NB4 (cell line): ENCODE data around the gene MEPCE.

Experiments used
- DNase-seq: peaks from one replicate; pipeline ENCODE4 v3.0.0; 2010; ENCODE audit warnings: low read depth
- H3K4me3 ChIP-seq: one replicate; pipeline ENCODE4 v1.5.1; 2011; ENCODE audit warnings: mild to moderate bottlenecking, low read depth, low read length, moderate library complexity
- MYC ChIP-seq: IDR thresholded peaks from 2 replicates; pipeline ENCODE4 v1.6.1; 2011; ENCODE audit warnings: low read depth, low read length
- POLR2A ChIP-seq: IDR thresholded peaks from 2 replicates; pipeline ENCODE4 v1.6.1; 2011; ENCODE audit warnings: mild to moderate bottlenecking; ENCODE audit not compliant: insufficient read length; ENCODE audit errors: extremely low read depth
- TF ChIP-seq, protein P1 (sequence below): IDR thresholded peaks from one replicate; pipeline ENCODE4 v1.5.1; 2012; ENCODE audit warnings: low read depth, low read length
- TF ChIP-seq, protein P2 (sequence below): IDR thresholded peaks from 2 replicates; pipeline ENCODE4 v1.6.1; 2011; ENCODE audit warnings: low read depth, low read length

The MEPCE gene

DNA sequence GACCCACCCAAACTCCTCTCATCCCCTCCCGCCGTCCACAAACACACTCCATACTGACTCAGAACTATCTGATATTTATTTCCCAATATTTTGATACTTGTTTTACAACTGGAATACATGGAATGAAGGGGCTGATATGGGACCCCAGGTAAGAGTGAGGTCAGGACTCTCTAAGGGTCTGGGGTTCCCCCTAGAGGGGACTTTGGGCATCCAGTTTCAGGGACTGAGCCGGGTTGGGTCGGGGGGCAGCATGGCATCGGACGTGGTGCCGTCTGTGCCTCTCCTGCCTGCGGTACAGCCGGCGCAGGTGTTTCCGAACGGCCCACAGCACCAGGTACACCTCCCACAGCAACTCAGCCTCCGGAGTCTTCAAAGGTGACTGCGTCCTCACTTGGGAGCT, 26.9 kb downstream of the MEPCE start:
- no peak overlapping the region for H3K4me3 ChIP-seq
- TF ChIP-seq POLR2A: no peak
- TF ChIP-seq, protein P1, sequence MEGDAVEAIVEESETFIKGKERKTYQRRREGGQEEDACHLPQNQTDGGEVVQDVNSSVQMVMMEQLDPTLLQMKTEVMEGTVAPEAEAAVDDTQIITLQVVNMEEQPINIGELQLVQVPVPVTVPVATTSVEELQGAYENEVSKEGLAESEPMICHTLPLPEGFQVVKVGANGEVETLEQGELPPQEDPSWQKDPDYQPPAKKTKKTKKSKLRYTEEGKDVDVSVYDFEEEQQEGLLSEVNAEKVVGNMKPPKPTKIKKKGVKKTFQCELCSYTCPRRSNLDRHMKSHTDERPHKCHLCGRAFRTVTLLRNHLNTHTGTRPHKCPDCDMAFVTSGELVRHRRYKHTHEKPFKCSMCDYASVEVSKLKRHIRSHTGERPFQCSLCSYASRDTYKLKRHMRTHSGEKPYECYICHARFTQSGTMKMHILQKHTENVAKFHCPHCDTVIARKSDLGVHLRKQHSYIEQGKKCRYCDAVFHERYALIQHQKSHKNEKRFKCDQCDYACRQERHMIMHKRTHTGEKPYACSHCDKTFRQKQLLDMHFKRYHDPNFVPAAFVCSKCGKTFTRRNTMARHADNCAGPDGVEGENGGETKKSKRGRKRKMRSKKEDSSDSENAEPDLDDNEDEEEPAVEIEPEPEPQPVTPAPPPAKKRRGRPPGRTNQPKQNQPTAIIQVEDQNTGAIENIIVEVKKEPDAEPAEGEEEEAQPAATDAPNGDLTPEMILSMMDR: peak; percentile 13
- DNase-seq: no peak

DNA sequence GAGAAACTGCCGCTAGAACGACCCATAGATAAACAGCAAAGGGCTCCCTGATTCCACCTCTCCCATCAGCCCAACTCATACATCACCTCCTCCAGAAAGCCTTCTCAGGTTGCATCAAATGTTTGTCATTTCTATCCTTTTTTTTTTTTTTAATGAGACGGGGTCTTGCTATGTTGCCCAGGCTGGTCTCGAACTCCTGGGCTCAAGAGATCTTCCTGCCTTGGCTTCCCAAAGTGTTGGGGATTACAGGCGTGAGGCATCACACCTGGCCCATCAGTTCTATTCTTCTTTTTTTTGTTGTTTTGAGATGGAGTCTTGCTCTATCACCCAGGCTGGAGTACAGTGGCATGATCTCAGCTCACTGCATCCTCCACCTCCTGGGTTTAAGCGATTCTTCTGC, 27.4 kb downstream of the MEPCE start:
- TF ChIP-seq MYC (no peak), POLR2A (no peak)
- TF ChIP-seq, protein P1: no peak
- TF ChIP-seq, protein P2, sequence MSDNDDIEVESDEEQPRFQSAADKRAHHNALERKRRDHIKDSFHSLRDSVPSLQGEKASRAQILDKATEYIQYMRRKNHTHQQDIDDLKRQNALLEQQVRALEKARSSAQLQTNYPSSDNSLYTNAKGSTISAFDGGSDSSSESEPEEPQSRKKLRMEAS: no peak
- no peak for DNase-seq
- H3K4me3 ChIP-seq: no peak overlapping the region

DNA sequence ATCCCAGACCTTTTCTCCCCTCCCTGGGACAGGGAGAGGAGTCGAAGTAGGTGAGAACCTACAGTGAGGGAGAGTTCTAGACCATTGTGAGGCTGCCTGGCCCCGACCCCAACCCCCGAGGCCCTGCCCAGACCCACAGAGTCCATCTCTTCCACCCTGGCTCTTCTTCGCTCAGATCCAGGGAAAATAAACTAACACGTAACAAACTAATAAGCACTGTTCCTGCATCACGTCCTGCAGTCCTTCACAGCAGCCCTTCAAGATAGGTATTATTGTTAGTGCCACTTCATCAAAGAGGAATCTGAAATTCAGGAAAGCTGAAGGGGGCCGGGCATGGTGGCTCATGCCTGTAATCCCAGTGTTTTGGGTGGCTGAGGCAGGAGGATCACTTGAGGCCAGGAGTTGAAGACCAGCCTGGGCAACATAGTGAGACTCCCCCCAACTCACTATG, 34.6 kb downstream of the MEPCE start, which contains the start of gene SPACDR:
TSS of gene SPACDR (minus strand) at position 51 of the 451 bp plus-strand sequence. CDS start 235 bp downstream, outside the sequence.
- DNase-seq: no peak
- TF ChIP-seq, protein P2: no peak
- TF ChIP-seq POLR2A: no peak
- TF ChIP-seq MYC: no peak
- H3K4me3 ChIP-seq: no peak within 1 kb of the TSS

DNA sequence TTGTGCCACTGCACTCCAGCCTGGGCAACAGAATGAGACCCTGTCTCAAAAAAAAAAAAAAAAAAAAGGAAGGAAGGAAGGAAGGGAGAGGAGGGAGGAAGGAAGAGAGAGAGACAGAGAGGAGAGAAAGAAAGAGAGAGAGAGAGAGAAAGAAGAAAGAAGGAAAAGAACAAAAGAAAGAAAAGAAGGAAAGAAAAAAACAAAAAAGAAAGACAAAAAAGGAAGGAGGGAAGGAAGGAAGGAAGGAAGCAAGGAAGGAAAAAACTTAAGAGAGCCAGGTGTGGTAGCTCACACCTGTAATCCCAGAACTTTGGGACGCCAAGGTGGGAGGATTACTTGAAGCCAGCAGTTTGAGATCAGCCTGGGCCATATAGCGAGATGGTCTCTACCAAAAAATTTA, 35.2 kb downstream of the MEPCE start:
- TF ChIP-seq MYC (no peak), POLR2A (no peak)
- TF ChIP-seq, protein P1: no peak
- TF ChIP-seq, protein P2: no peak
- DNase-seq: no peak
- no peak overlapping the region for H3K4me3 ChIP-seq

DNA sequence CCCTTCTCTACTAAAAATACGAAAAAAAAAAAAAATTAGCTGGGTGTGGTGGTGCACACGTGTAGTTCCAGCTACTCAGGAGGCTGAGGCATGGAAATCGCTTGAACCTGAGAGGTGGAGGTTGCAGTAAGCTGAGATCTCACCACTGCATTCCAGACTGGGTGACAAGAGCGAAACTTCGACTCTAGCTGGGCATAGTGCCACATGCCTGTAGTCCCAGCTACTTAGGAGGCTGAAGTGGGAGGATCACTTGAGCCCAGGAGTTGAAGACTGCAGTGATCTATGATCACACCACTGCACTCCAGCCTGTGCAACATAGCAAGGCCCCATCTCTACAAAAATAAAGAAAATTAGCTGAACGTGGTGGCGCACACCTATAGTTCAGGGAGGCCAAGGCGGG, 35.7 kb downstream of the MEPCE start:
- no peak for TF ChIP-seq MYC
- TF ChIP-seq, protein P2: no peak
- TF ChIP-seq POLR2A: no peak
- TF ChIP-seq, protein P1: no peak
- no peak overlapping the region for H3K4me3 ChIP-seq
- DNase-seq: no peak

DNA sequence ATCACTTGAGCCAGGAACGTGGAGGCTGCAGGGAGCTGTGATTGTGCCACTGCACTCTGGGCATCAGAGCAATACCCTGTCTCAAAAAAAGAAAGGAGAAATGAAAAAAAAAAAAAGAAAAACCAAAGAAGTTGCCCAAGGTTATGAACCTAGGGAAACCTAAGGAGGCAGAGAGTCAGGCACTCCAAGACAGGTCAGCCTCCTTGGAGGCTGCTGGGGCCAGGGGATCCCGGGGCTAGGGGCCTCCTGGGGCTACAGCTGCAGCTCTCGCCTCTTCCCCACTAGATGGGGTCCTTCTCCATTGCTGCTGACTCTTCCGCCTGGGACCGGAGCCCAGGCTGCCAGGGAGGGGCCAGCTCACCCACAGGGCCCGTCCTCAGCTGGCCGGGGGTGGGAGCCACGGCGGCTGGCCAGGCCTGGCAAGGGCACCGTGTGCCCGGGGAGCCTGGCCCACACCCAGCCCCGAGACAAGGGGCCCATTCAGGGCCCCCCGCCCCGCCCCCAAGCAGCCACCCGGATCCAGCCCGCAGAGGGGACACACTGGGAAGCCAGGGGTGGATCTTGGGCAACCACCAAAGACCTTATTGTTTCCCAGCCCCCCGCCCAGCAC, 36.2 kb downstream of the MEPCE start:
- TF ChIP-seq, protein P1: peak; percentile 49
- TF ChIP-seq, protein P2: no peak
- DNase-seq: peak; percentile 61
- H3K4me3 ChIP-seq: no peak overlapping the region
